PC-3 (cell line): ENCODE data around the gene MTG1. TPM values are rescaled to one million over a fixed set of nuclear protein-coding genes. Genes with fewer than 3 reads are reported as not detected.
"Not testable (repeated sequence)": the region's sequence is repeated elsewhere in the genome, so short reads cannot be mapped to it uniquely, and the experiment has no call there.

Experiments used
- ATAC-seq: fragments of 200-7000 bp; cut with Tn5 transposase; 2 replicates; pipeline ENCODE4 v1.9.1; 2020; ENCODE audit warnings: mild to moderate bottlenecking, moderate library complexity
- BruUV-seq: library from RNA; stranded (reverse); fragments of 400-500 nt; replicated peaks from 2 replicates; lab custom pipeline; 2021; lab: Mats Ljungman, UMichigan
- CTCF ChIA-PET: fragments of 300-600 bp; sonication (Branson Sonifier 250); formaldehyde crosslinking; loops from one replicate; lab custom pipeline; 2022; ENCODE audit warnings: antibody characterized with exemption; lab: Charles Lee
- POLR2A ChIA-PET: fragments of 300-600 bp; sonication (Branson Sonifier 250); formaldehyde crosslinking; loops from one replicate; lab custom pipeline; 2022; ENCODE audit warnings: antibody characterized with exemption; ENCODE audit not compliant: unreplicated experiment; lab: Charles Lee
- DNase-seq: peaks from one replicate; pipeline ENCODE4 v3.0.0-alpha.2; 2015
- H2AFZ ChIP-seq: fragments of 300-600 bp; sonication (generic); 2 replicates; pipeline ENCODE4 v1.6.0; 2016; ENCODE audit warnings: antibody characterized with exemption, low read length
- H3F3A ChIP-seq: fragments of 300-600 bp; sonication (generic); one replicate; pipeline ENCODE4 v1.6.0; 2017; ENCODE audit warnings: antibody characterized with exemption, low read length, control low read depth, mild to moderate bottlenecking; ENCODE audit not compliant: unreplicated experiment
- H3K27ac ChIP-seq: fragments of 300-600 bp; sonication (generic); 2 replicates; pipeline ENCODE4 v1.5.1; 2016; ENCODE audit warnings: mild to moderate bottlenecking, low read length
- H3K27me3 ChIP-seq: fragments of 300-600 bp; sonication (generic); 2 replicates; pipeline ENCODE4 v1.6.1; 2016; ENCODE audit warnings: low read length, mixed read lengths
- H3K36me3 ChIP-seq: fragments of 300-600 bp; sonication (generic); 2 replicates; pipeline ENCODE4 v1.6.1; 2016; ENCODE audit warnings: low read depth, mixed run types, low read length, mixed read lengths
- H3K4me1 ChIP-seq: fragments of 300-600 bp; sonication (generic); 2 replicates; pipeline ENCODE4 v1.5.1; 2016; ENCODE audit warnings: low read length; ENCODE audit not compliant: insufficient read depth
- H3K4me2 ChIP-seq: fragments of 300-600 bp; sonication (generic); 2 replicates; pipeline ENCODE4 v1.6.0; 2016; ENCODE audit warnings: low read length
- H3K4me3 ChIP-seq: fragments of 300-600 bp; sonication (generic); 2 replicates; pipeline ENCODE4 v1.5.1; 2016; ENCODE audit warnings: mild to moderate bottlenecking, low read length, mixed read lengths
- H3K79me2 ChIP-seq: fragments of 300-600 bp; sonication (generic); 2 replicates; pipeline ENCODE4 v1.6.1; 2017; ENCODE audit warnings: low read length, mixed read lengths
- H3K9ac ChIP-seq: fragments of 300-600 bp; sonication (generic); 2 replicates; pipeline ENCODE4 v1.6.0; 2016; ENCODE audit warnings: mild to moderate bottlenecking, low read length
- H3K9me2 ChIP-seq: fragments of 300-600 bp; sonication (generic); replicated peaks from 2 replicates; pipeline ENCODE4 v1.6.1; 2016; ENCODE audit warnings: mixed run types, low read length, mixed read lengths
- H3K9me3 ChIP-seq: fragments of 300-600 bp; sonication (generic); 2 replicates; pipeline ENCODE4 v1.6.1; 2016; ENCODE audit warnings: low read length, mixed read lengths
- H4K20me1 ChIP-seq: fragments of 300-600 bp; sonication (generic); 2 replicates; pipeline ENCODE4 v1.6.1; 2016; ENCODE audit warnings: low read length, mixed read lengths
- EZH2 ChIP-seq: fragments of 300-600 bp; sonication (generic); IDR thresholded peaks from one replicate; pipeline ENCODE4 v1.6.1; 2017; ENCODE audit warnings: antibody characterized with exemption, mild to moderate bottlenecking, low read length; ENCODE audit not compliant: unreplicated experiment
- EZH2phosphoT487 ChIP-seq: fragments of 300-600 bp; sonication (generic); IDR thresholded peaks from 2 replicates; pipeline ENCODE4 v1.6.1; 2018; ENCODE audit warnings: mild to moderate bottlenecking, antibody characterized with exemption, low read length, borderline replicate concordance
- intact Hi-C: fragments of 100-400 bp; cut with micrococcal nuclease; formaldehyde crosslinking; loops from 2 replicates; pipeline ENCODE4 v1.9.0; 2023
- microRNA-seq: library from miRNA; unstranded; fragments of <30 nt; microRNA quantifications from one replicate; pipeline ENCODE4 v1.1.0, GENCODE V29; 2020; ENCODE audit not compliant: unreplicated experiment
- total RNA-seq: library from RNA; depleted of rRNA; stranded (reverse); fragments of >200 nt; gene quantifications from 2 replicates; pipeline ENCODE4 v1.2.3, GENCODE V29; 2014; rRNA removed
- TF ChIP-seq, protein P1 (sequence below): fragments of 300-600 bp; sonication (generic); conservative IDR thresholded peaks from 2 replicates; pipeline ENCODE4 v1.5.1; 2017; ENCODE audit warnings: antibody characterized with exemption, low read depth, mild to moderate bottlenecking, low read length

Gene MTG1
- total RNA-seq, 1 experiment from 2014 or later = 39.4 TPM

DNA sequence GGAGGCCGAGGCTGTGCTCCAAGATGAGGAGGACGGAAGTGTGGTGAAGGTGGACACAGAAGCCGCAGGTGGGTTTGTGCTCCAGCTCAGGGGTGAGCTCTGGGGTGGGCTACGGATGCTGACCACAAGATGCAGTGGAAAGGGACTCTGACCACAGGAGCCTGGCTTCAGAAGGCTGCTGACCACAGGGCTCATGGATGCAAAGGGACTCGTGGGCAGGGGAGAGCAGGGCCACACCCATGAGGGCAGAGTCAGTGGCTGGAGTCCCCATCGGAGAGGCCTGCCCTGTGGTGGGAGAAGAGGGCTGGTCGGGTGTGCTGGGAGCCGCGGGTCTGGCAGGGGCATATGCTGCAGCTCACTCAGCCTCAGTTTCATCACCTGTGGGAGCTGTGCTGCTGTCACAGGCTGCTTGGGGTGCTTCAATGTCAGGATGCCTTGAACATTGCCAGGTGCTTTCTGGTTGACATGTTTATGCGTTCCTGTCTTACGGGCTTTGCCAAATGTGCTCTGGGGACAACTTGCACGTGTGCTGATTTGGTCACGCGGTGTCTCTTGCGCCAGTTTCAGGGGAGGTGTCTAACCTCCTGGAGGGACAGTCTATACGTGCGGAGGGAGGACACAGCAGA is 73.4 kb downstream of the MTG1 start:
- no peaks in the 10 kb centered on the region for H3K9me3 ChIP-seq
- no peaks in the 10 kb centered on the region for H3F3A ChIP-seq
- no peak for ATAC-seq
- H4K20me1 ChIP-seq = no peaks in the 10 kb centered on the region
- intact Hi-C loops = no loop called here
- no peaks in the 10 kb centered on the region for H3K79me2 ChIP-seq
- TF ChIP-seq EZH2phosphoT487 (no peak), EZH2 (no peak)
- TF ChIP-seq, protein P1, sequence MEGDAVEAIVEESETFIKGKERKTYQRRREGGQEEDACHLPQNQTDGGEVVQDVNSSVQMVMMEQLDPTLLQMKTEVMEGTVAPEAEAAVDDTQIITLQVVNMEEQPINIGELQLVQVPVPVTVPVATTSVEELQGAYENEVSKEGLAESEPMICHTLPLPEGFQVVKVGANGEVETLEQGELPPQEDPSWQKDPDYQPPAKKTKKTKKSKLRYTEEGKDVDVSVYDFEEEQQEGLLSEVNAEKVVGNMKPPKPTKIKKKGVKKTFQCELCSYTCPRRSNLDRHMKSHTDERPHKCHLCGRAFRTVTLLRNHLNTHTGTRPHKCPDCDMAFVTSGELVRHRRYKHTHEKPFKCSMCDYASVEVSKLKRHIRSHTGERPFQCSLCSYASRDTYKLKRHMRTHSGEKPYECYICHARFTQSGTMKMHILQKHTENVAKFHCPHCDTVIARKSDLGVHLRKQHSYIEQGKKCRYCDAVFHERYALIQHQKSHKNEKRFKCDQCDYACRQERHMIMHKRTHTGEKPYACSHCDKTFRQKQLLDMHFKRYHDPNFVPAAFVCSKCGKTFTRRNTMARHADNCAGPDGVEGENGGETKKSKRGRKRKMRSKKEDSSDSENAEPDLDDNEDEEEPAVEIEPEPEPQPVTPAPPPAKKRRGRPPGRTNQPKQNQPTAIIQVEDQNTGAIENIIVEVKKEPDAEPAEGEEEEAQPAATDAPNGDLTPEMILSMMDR = no peak
- H3K9ac ChIP-seq = no peak overlapping the region
- no peak for DNase-seq
- POLR2A ChIA-PET = no interaction called here
- H3K4me2 ChIP-seq = no peak overlapping the region
- H3K27ac ChIP-seq = no peak overlapping the region
- no peaks in the 10 kb centered on the region for H3K9me2 ChIP-seq
- BruUV-seq = no TSS peak
- H3K4me3 ChIP-seq = no peak overlapping the region
- H2AFZ ChIP-seq = no peak overlapping the region
- H3K36me3 ChIP-seq = no peaks in the 10 kb centered on the region
- no peaks in the 10 kb centered on the region for H3K4me1 ChIP-seq
- CTCF ChIA-PET = no interaction called here
- no peaks in the 10 kb centered on the region for H3K27me3 ChIP-seq

GRCh38 chr10:133469205-133469604 is 75.2 kb downstream of the MTG1 start:
- CTCF ChIA-PET, BruUV-seq, H3K4me2 ChIP-seq, H4K20me1 ChIP-seq, H3K9ac ChIP-seq, H3K9me3 ChIP-seq, H3K79me2 ChIP-seq, H3K36me3 ChIP-seq, H3K4me3 ChIP-seq, H2AFZ ChIP-seq, H3K4me1 ChIP-seq, intact Hi-C loops, POLR2A ChIA-PET, H3K27me3 ChIP-seq, H3F3A ChIP-seq, H3K27ac ChIP-seq, ATAC-seq, DNase-seq, H3K9me2 ChIP-seq: not testable (repeated sequence)

GRCh38 chr10:133471300-133472109 is 77.5 kb downstream of the MTG1 start:
- no TSS peak for BruUV-seq
- H3K4me2 ChIP-seq = no peak overlapping the region
- H2AFZ ChIP-seq = no peak overlapping the region
- H3K9me2 ChIP-seq = no peaks in the 10 kb centered on the region
- no peak overlapping the region for H3K9ac ChIP-seq
- H3K4me3 ChIP-seq = no peak overlapping the region
- H4K20me1 ChIP-seq = no peaks in the 10 kb centered on the region
- no peaks in the 10 kb centered on the region for H3K9me3 ChIP-seq
- H3K36me3 ChIP-seq = no peaks in the 10 kb centered on the region
- H3K27me3 ChIP-seq = 0 out of 2 replicates have a peak, but pooled peaks cover 5% of the 10 kb centered on the region
- ATAC-seq (no peak), DNase-seq (no peak)
- intact Hi-C loops = no loop called here
- no peaks in the 10 kb centered on the region for H3K4me1 ChIP-seq
- TF ChIP-seq EZH2phosphoT487 (no peak), EZH2 (no peak)
- TF ChIP-seq, protein P1 = no peak
- H3K27ac ChIP-seq = no peak overlapping the region
- POLR2A ChIA-PET = no interaction called here
- H3F3A ChIP-seq = no peaks in the 10 kb centered on the region
- CTCF ChIA-PET = no interaction called here
- H3K79me2 ChIP-seq = no peaks in the 10 kb centered on the region

Small RNAs within 50 kb of the gene (microRNA-seq; reads per million reads assigned to microRNA genes)
- 4.3 reads per million, percentile 18 among the genes with 10 or more reads in this experiment for gene MIR3944

Other genes with a start within 250 kb of the MTG1 start
- not detected in 2 replicates for gene KNDC1, start 233.9 kb upstream of the MTG1 start, total RNA-seq
- gene UTF1, start 163.9 kb upstream of the MTG1 start, total RNA-seq = not detected in 2 replicates
- gene VENTX, start 156.3 kb upstream of the MTG1 start, total RNA-seq = not detected in 2 replicates
- 113 and 147 TPM in 2 replicates for gene ADAM8, start 117.3 kb upstream of the MTG1 start, total RNA-seq
- gene TUBGCP2, start 85.3 kb upstream of the MTG1 start, total RNA-seq = 72.9 and 84.4 TPM in 2 replicates
- 78.4 and 84.3 TPM in 2 replicates for gene ZNF511, start 85.2 kb upstream of the MTG1 start, total RNA-seq
- not detected in 2 replicates for gene CALY, start 57.3 kb upstream of the MTG1 start, total RNA-seq
- gene PRAP1, start 46.8 kb upstream of the MTG1 start, total RNA-seq = not detected in 2 replicates
- gene FUOM, start 36.1 kb upstream of the MTG1 start, total RNA-seq = 33.3 and 40.0 TPM in 2 replicates
- 114 and 120 TPM in 2 replicates for gene ECHS1, start 20.8 kb upstream of the MTG1 start, total RNA-seq
- gene PAOX, start 14.9 kb upstream of the MTG1 start, total RNA-seq = 3.7 and 4.1 TPM in 2 replicates
- not detected in 2 replicates for gene SPRN, start 30.5 kb downstream of the MTG1 start, total RNA-seq
- gene SCART1, start 59.8 kb downstream of the MTG1 start, total RNA-seq = 2.4 and 5.1 TPM in 2 replicates
- 3.3 and 4.2 TPM in 2 replicates for gene CYP2E1, start 133.2 kb downstream of the MTG1 start, total RNA-seq
- gene SYCE1, start 171.4 kb downstream of the MTG1 start, total RNA-seq = not detected in 2 replicates
- not detected in 2 replicates for gene FRG2B, start 232.6 kb downstream of the MTG1 start, total RNA-seq